Neural progenitor cell (in vitro differentiated cells): ENCODE data around the gene NFATC2.

ENCODE experiments used
- CTCF ChIP-seq: fragments of 200-600 bp; sonication (generic); IDR thresholded peaks from 2 replicates; pipeline ENCODE4 v1.5.1; 2017; ENCODE audit warnings: antibody characterized with exemption, mild to moderate bottlenecking
- EZH2 ChIP-seq: fragments of 200-600 bp; sonication (generic); IDR thresholded peaks from 2 replicates; pipeline ENCODE4 v1.6.1; 2017; ENCODE audit warnings: antibody characterized with exemption, mild to moderate bottlenecking, moderate library complexity
- EZH2phosphoT487 ChIP-seq: fragments of 200-600 bp; sonication (generic); IDR thresholded peaks from 2 replicates; pipeline ENCODE4 v1.6.1; 2017; ENCODE audit warnings: antibody characterized with exemption

GRCh38 chr20:51444467-51444866 lies 98.1 kb downstream of the NFATC2 start:
- TF ChIP-seq CTCF (no peak), EZH2 (no peak), EZH2phosphoT487 (no peak)
